PC-9 (cell line): ENCODE measurements around the gene DACH1. TPM values are rescaled to one million over a fixed set of nuclear protein-coding genes. Genes with fewer than 3 reads are reported as not detected.

Experiments
- BruUV-seq: library from RNA; stranded (reverse); fragments of 400-500 nt; replicated peaks from 2 replicates; lab custom pipeline; 2021; lab: Mats Ljungman, UMichigan
- CTCF ChIA-PET: fragments of 300-600 bp; sonication (Branson Sonifier 250); formaldehyde crosslinking; loops from one replicate; lab custom pipeline; 2022; ENCODE audit warnings: antibody characterized with exemption; lab: Charles Lee
- POLR2A ChIA-PET: fragments of 300-600 bp; sonication (Branson Sonifier 250); formaldehyde crosslinking; loops from one replicate; lab custom pipeline; 2022; ENCODE audit warnings: antibody characterized with exemption; ENCODE audit not compliant: unreplicated experiment; lab: Charles Lee
- DNase-seq, 2 experiments: peaks; one replicate each; pipeline versions ENCODE4 v3.0.0 to v3.0.0-alpha.2; 2015 to 2022; ENCODE audit warnings: mixed read lengths in 1 of 2
- H2AFZ ChIP-seq: fragments of 200-600 bp; sonication (generic); 2 replicates; pipeline ENCODE4 v1.8.1; 2017; ENCODE audit warnings: antibody characterized with exemption
- H3F3A ChIP-seq: fragments of 200-600 bp; sonication (generic); 2 replicates; pipeline ENCODE4 v1.8.1; 2017; ENCODE audit warnings: antibody characterized with exemption, mild to moderate bottlenecking, low read depth; ENCODE audit not compliant: insufficient read depth
- H3K27ac ChIP-seq: fragments of 200-600 bp; sonication (generic); 2 replicates; pipeline ENCODE4 v1.6.1; 2016; ENCODE audit warnings: mixed run types
- H3K27me3 ChIP-seq: fragments of 200-600 bp; sonication (generic); 2 replicates; pipeline ENCODE4 v1.6.1; 2016; ENCODE audit warnings: low read depth, mixed run types; ENCODE audit not compliant: insufficient read depth
- H3K36me3 ChIP-seq: fragments of 200-600 bp; sonication (generic); 2 replicates; pipeline ENCODE4 v1.6.1; 2016; ENCODE audit warnings: low read depth, mixed run types
- H3K4me1 ChIP-seq: fragments of 200-600 bp; sonication (generic); replicated peaks from 2 replicates; pipeline ENCODE4 v1.6.1; 2016; ENCODE audit warnings: mixed run types; ENCODE audit not compliant: insufficient read depth
- H3K4me2 ChIP-seq: fragments of 200-600 bp; sonication (generic); 2 replicates; pipeline ENCODE4 v1.6.1; 2017; ENCODE audit warnings: mixed run types
- H3K4me3 ChIP-seq: fragments of 200-600 bp; sonication (generic); 2 replicates; pipeline ENCODE4 v1.6.1; 2016; ENCODE audit warnings: mixed run types
- H3K79me2 ChIP-seq: fragments of 200-600 bp; sonication (generic); 2 replicates; pipeline ENCODE4 v1.6.1; 2017; ENCODE audit warnings: low read depth, mixed run types
- H3K9me2 ChIP-seq: fragments of 200-600 bp; sonication (generic); 2 replicates; pipeline ENCODE4 v1.8.1; 2017; ENCODE audit warnings: mild to moderate bottlenecking; ENCODE audit not compliant: insufficient read depth
- H3K9me3 ChIP-seq: fragments of 200-600 bp; sonication (generic); 2 replicates; pipeline ENCODE4 v1.8.1; 2016; ENCODE audit warnings: low read depth; ENCODE audit not compliant: insufficient read depth
- H4K20me1 ChIP-seq: fragments of 200-600 bp; sonication (generic); 2 replicates; pipeline ENCODE4 v1.8.1; 2017; ENCODE audit not compliant: insufficient read depth
- EZH2 ChIP-seq: fragments of 200-600 bp; sonication (generic); IDR thresholded peaks from 2 replicates; pipeline ENCODE4 v1.8.0; 2017; ENCODE audit warnings: antibody characterized with exemption, low read depth
- intact Hi-C: fragments of 100-400 bp; cut with micrococcal nuclease; formaldehyde crosslinking; loops from one replicate; pipeline ENCODE4 v1.10.0; 2022; ENCODE audit not compliant: unreplicated experiment
- total RNA-seq: library from RNA; stranded (reverse); gene quantifications from 2 replicates; pipeline ENCODE4 v1.2.3, GENCODE V29; 2021
- TF ChIP-seq, protein P1 (sequence below): fragments of 200-600 bp; sonication (generic); conservative IDR thresholded peaks from 2 replicates; pipeline ENCODE4 v1.6.1; 2017; ENCODE audit warnings: mixed run types, antibody characterized with exemption, mild to moderate bottlenecking, moderate library complexity

DACH1 gene
- total RNA-seq, 1 experiment from 2014 or later, result 1.5 TPM

DNA sequence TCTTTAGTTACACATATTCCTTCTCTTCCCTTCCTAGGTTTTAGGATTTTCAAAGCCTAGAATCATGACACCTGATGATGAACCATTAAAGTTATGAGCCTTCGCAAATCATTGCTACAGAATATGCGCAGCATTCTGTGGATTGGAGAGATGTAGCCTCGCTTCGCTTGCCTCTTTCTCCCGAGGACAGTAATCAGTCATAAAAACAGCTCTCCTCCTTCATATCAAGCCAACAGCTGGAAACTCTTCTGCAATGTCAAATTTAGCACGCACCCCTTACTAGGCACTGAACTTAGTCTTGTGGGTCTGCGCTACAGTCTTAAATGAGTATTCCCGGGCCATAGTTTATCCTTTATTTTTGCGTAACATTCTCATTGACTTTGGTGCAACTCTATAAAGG lies 79.6 kb downstream of the DACH1 start:
- H3K36me3 ChIP-seq, result no peaks in the 10 kb centered on the region
- no peak overlapping the region for H3K4me3 ChIP-seq
- TF ChIP-seq, protein P1, sequence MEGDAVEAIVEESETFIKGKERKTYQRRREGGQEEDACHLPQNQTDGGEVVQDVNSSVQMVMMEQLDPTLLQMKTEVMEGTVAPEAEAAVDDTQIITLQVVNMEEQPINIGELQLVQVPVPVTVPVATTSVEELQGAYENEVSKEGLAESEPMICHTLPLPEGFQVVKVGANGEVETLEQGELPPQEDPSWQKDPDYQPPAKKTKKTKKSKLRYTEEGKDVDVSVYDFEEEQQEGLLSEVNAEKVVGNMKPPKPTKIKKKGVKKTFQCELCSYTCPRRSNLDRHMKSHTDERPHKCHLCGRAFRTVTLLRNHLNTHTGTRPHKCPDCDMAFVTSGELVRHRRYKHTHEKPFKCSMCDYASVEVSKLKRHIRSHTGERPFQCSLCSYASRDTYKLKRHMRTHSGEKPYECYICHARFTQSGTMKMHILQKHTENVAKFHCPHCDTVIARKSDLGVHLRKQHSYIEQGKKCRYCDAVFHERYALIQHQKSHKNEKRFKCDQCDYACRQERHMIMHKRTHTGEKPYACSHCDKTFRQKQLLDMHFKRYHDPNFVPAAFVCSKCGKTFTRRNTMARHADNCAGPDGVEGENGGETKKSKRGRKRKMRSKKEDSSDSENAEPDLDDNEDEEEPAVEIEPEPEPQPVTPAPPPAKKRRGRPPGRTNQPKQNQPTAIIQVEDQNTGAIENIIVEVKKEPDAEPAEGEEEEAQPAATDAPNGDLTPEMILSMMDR, result no peak
- no peak for TF ChIP-seq EZH2
- CTCF ChIA-PET, result no interaction called here
- H3K9me3 ChIP-seq, result no peaks in the 10 kb centered on the region
- no TSS peak for BruUV-seq
- no peaks in the 10 kb centered on the region for H3K4me1 ChIP-seq
- H3K27me3 ChIP-seq, result no peaks in the 10 kb centered on the region
- H2AFZ ChIP-seq, result no peak overlapping the region
- no peak for DNase-seq
- H3F3A ChIP-seq, result no peaks in the 10 kb centered on the region
- no peak overlapping the region for H3K27ac ChIP-seq
- H3K4me2 ChIP-seq, result no peak overlapping the region
- no peaks in the 10 kb centered on the region for H3K79me2 ChIP-seq
- POLR2A ChIA-PET, result no interaction called here
- H3K9me2 ChIP-seq, result no peaks in the 10 kb centered on the region
- H4K20me1 ChIP-seq, result no peaks in the 10 kb centered on the region
- intact Hi-C loops, result no loop called here

DNA sequence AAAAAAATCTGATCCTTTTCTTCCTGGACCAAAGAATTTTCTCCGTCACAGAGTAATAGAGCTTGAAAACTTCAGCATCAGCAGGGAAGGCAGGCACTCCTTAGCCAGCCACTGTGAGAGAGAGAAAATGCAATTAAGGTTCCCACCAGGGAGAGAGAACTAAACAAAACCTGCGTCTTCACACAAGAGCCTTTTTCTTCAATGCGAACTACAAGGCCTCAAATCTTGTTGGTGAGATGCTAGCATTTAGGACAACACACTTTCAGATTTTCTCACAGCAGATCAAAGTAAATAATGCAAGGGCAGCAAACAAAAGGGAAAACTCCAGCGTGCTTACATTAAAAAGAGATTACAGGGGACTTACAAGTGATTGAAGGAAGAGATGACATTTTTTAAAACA lies 80.1 kb downstream of the DACH1 start:
- H4K20me1 ChIP-seq, result no peaks in the 10 kb centered on the region
- no TSS peak for BruUV-seq

DNA sequence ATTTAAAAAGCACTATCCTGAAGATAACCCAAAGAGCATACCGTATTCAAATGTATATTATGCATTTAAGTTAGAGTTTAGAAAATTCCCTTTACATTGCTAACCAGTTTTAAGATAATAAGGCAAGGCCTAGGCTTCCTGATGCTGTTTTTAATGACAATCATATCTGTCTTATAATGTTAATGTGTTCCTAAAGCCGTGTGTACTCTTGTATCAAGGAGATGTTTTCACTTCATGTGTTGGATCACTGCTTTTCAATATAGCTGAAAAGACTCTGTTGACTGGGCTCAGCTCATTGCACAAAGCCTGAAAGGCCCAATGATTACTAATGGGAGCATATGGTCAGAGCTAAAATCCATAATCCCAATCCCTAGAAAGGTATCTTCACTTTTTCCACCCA lies 81.6 kb downstream of the DACH1 start:
- Histone ChIP-seq H3K4me1 (no peaks in the 10 kb centered on the region), H3K9me2 (no peaks in the 10 kb centered on the region), H3K27me3 (no peaks in the 10 kb centered on the region), H3K4me2 (no peak overlapping the region), H3K9me3 (no peaks in the 10 kb centered on the region), H3K27ac (no peak overlapping the region), H2AFZ (no peak overlapping the region), H3K36me3 (no peaks in the 10 kb centered on the region), H4K20me1 (no peaks in the 10 kb centered on the region), H3K79me2 (no peaks in the 10 kb centered on the region), H3K4me3 (no peak overlapping the region), H3F3A (no peaks in the 10 kb centered on the region)
- ChIA-PET POLR2A (no interaction called here), CTCF (no interaction called here)
- BruUV-seq, result no TSS peak
- intact Hi-C loops, result no loop called here
- TF ChIP-seq, protein P1, result no peak
- no peak for TF ChIP-seq EZH2
- no peak for DNase-seq

More for the DNA sequence above, 80.1 kb downstream of the DACH1 start:
- ChIA-PET CTCF (no interaction called here), POLR2A (no interaction called here)
- Histone ChIP-seq H3K79me2 (no peaks in the 10 kb centered on the region), H3K9me3 (no peaks in the 10 kb centered on the region), H3K4me2 (no peak overlapping the region), H2AFZ (no peak overlapping the region), H3K4me3 (no peak overlapping the region), H3K9me2 (no peaks in the 10 kb centered on the region), H3K27me3 (no peaks in the 10 kb centered on the region), H3K27ac (no peak overlapping the region), H3F3A (no peaks in the 10 kb centered on the region), H3K4me1 (no peaks in the 10 kb centered on the region), H3K36me3 (no peaks in the 10 kb centered on the region)
- intact Hi-C loops, result no loop called here
- no peak for TF ChIP-seq EZH2
- TF ChIP-seq, protein P1, result no peak
- DNase-seq, result no peak
